K562 (cell line): ENCODE data around the gene RPN1. TPM values are rescaled to one million over a fixed set of nuclear protein-coding genes. Genes with fewer than 3 reads are reported as not detected.

Experiments used
- ATAC-seq: fragments of 200-7000 bp; cut with Tn5 transposase; 3 replicates; pipeline ENCODE4 v1.9.1; 2020; ENCODE audit warnings: moderate library complexity
- BruUV-seq: library from RNA; stranded (reverse); fragments of 400-500 nt; replicated peaks from 2 replicates; lab custom pipeline; 2021; lab: Mats Ljungman, UMichigan
- CTCF ChIA-PET: fragments of 300-600 bp; formaldehyde crosslinking; extraction: SDS; loops from one replicate; lab custom pipeline; 2021; ENCODE audit warnings: low intra/inter-chr PET ratio; lab: Yijun Ruan, JAX
- POLR2A ChIA-PET: fragments of 300-600, 350-650 bp; sonication (Branson Sonifier 250); formaldehyde crosslinking; extraction: SDS; loops from one replicate; lab custom pipeline; 2021; ENCODE audit warnings: antibody characterized with exemption, inconsistent platforms; lab: Yijun Ruan, JAX
- DNase-seq, 4 experiments: peaks; one replicate each; pipeline versions ENCODE4 v3.0.0 to v3.0.0-alpha.2; 2011 to 2018; ENCODE audit warnings: low spot score in 3 of 4, mixed read lengths in 3 of 4; ENCODE audit errors: extremely low read depth in 1 of 4
- FAIRE-seq: peaks from 2 replicates; lab custom pipeline; 2011; peaks lifted over from hg19 to GRCh38; lab: Jason Lieb, UNC
- H2AFZ ChIP-seq: 2 replicates; pipeline ENCODE4 v1.6.0; 2011; ENCODE audit warnings: low read depth, low read length, control low read depth, inconsistent platforms
- H3K27ac ChIP-seq: fragments of 200-600 bp; 3 replicates; pipeline ENCODE4 v1.8.0; 2011; ENCODE audit warnings: low read depth, mild to moderate bottlenecking, control low read depth, inconsistent platforms, low read length, moderate library complexity, mixed read lengths; ENCODE audit errors: extremely low read depth
- H3K27me3 ChIP-seq, 2 experiments: fragments of 300-600 bp in 1 of 2; 2 replicates in 1 of 2; 3 replicates in 1 of 2; pipeline versions ENCODE4 v1.6.0 to v1.8.0; 2011; ENCODE audit warnings: inconsistent platforms in 2 of 2, low read length in 2 of 2, mild to moderate bottlenecking in 1 of 2, mixed read lengths in 1 of 2, moderate library complexity in 1 of 2; ENCODE audit not compliant: control insufficient read depth in 2 of 2, insufficient read depth in 2 of 2
- H3K36me3 ChIP-seq: fragments of 300-600 bp; 3 replicates; pipeline ENCODE4 v1.8.0; 2011; ENCODE audit warnings: mild to moderate bottlenecking, low read length, inconsistent platforms; ENCODE audit not compliant: control insufficient read depth, insufficient read depth
- H3K4me1 ChIP-seq, 2 experiments: fragments of 200-600 bp in 1 of 2; replicated peaks in 1 of 2; 2 replicates in 1 of 2; 3 replicates in 1 of 2; pipeline versions ENCODE4 v1.5.1 to v1.8.0; 2011; ENCODE audit warnings: inconsistent platforms in 2 of 2, low read length in 2 of 2, mild to moderate bottlenecking in 1 of 2, mixed read lengths in 1 of 2, moderate library complexity in 1 of 2; ENCODE audit not compliant: control insufficient read depth in 2 of 2, insufficient read depth in 2 of 2
- H3K4me2 ChIP-seq: 2 replicates; pipeline ENCODE4 v1.6.1; 2011; ENCODE audit warnings: low read length, control low read depth, inconsistent platforms, mixed read lengths; ENCODE audit not compliant: insufficient read depth
- H3K4me3 ChIP-seq: fragments of 200-600 bp; sonication (generic), shearing (Covaris generic); 2 replicates; pipeline ENCODE4 v1.5.1; 2016; ENCODE audit warnings: control low read depth, inconsistent platforms
- H3K79me2 ChIP-seq: fragments of 200-600 bp; 3 replicates; pipeline ENCODE4 v1.8.0; 2011; ENCODE audit warnings: low read length, inconsistent platforms; ENCODE audit not compliant: control insufficient read depth, insufficient read depth
- H3K9ac ChIP-seq, 2 experiments: 2 replicates each; pipeline versions ENCODE4 v1.6.0 to v1.6.1; 2011; ENCODE audit warnings: low read depth in 2 of 2, low read length in 2 of 2, control low read depth in 1 of 2, inconsistent platforms in 1 of 2, mild to moderate bottlenecking in 1 of 2, mixed read lengths in 1 of 2; ENCODE audit not compliant: insufficient read depth in 1 of 2
- H3K9me1 ChIP-seq: one replicate; pipeline ENCODE4 v1.6.0; 2011; ENCODE audit warnings: inconsistent platforms, mild to moderate bottlenecking, low read length, moderate library complexity; ENCODE audit not compliant: control insufficient read depth, insufficient read depth
- H3K9me3 ChIP-seq: replicated peaks from 2 replicates; pipeline ENCODE4 v1.5.1; 2011; ENCODE audit warnings: low read depth, low read length, inconsistent platforms; ENCODE audit not compliant: control insufficient read depth, insufficient read depth
- H4K20me1 ChIP-seq: replicated peaks from 2 replicates; pipeline ENCODE4 v1.6.1; 2011; ENCODE audit warnings: low read length, inconsistent platforms, mixed read lengths; ENCODE audit not compliant: control insufficient read depth, insufficient read depth
- ARID1B ChIP-seq: fragments of 450-650 bp; IDR thresholded peaks from 2 replicates; pipeline ENCODE4 v1.6.1; 2016; ENCODE audit warnings: antibody characterized with exemption, mild to moderate bottlenecking, inconsistent platforms
- CHAMP1 ChIP-seq: fragments of 450-650 bp; IDR thresholded peaks from 2 replicates; pipeline ENCODE4 v1.6.1; 2016; ENCODE audit warnings: mild to moderate bottlenecking
- DACH1 ChIP-seq: fragments of 450-650 bp; IDR thresholded peaks from 2 replicates; pipeline ENCODE4 v1.6.1; 2018; ENCODE audit not compliant: partially characterized antibody
- KLF1 ChIP-seq: fragments of 450-650 bp; IDR thresholded peaks from 2 replicates; pipeline ENCODE4 v1.6.1; 2016; ENCODE audit warnings: missing genetic modification characterization, missing compliant biosample characterization
- MECOM ChIP-seq: fragments of 250-450 bp; sonication (Bioruptor Pico); IDR thresholded peaks from 2 replicates; pipeline ENCODE4 v1.8.0; 2022; ENCODE audit warnings: inconsistent platforms
- NR4A1 ChIP-seq, 2 experiments: fragments of 250-450 bp in 1 of 2; fragments of 450-650 bp in 1 of 2; sonication (Bioruptor Pico) in 1 of 2; IDR thresholded peaks; 2 replicates each; pipeline versions ENCODE4 v1.4.0 to v1.6.1; 2016 to 2020; ENCODE audit warnings: mild to moderate bottlenecking in 2 of 2, missing compliant biosample characterization in 1 of 2, missing genetic modification characterization in 1 of 2, moderate library complexity in 1 of 2
- RFX7 ChIP-seq: fragments of 250-450 bp; sonication (Bioruptor Pico); IDR thresholded peaks from 2 replicates; pipeline ENCODE4 v1.5.1; 2021; ENCODE audit warnings: mild to moderate bottlenecking
- SRSF7 ChIP-seq: fragments of 200-400 bp; formaldehyde crosslinking; optimal IDR thresholded peaks from 2 replicates; pipeline ENCODE3; 2017; ENCODE audit warnings: mild to moderate bottlenecking, low read depth, low read length
- TAF9B ChIP-seq: fragments of 450-650 bp; IDR thresholded peaks from 2 replicates; pipeline ENCODE4 v1.6.1; 2018; ENCODE audit warnings: mild to moderate bottlenecking; ENCODE audit not compliant: partially characterized antibody
- TEAD2 ChIP-seq: fragments of 450-650 bp; IDR thresholded peaks from 2 replicates; pipeline ENCODE4 v1.6.1; 2016; ENCODE audit warnings: missing genetic modification characterization, control low read depth, missing compliant biosample characterization
- TGIF2 ChIP-seq: sonication (generic); formaldehyde crosslinking; IDR thresholded peaks from 2 replicates; pipeline ENCODE4 v1.8.1; 2022; ENCODE audit warnings: mild to moderate bottlenecking, missing genetic modification reagents, moderate library complexity
- ZBTB26 ChIP-seq: fragments of 450-650 bp; formaldehyde crosslinking; IDR thresholded peaks from 2 replicates; pipeline ENCODE4 v1.4.0; 2022; ENCODE audit warnings: missing genetic modification characterization
- ZBTB5 ChIP-seq: fragments of 450-650 bp; IDR thresholded peaks from 2 replicates; pipeline ENCODE4 v1.6.1; 2017; ENCODE audit warnings: antibody characterized with exemption
- ZKSCAN3 ChIP-seq: fragments of 250-450 bp; sonication (Bioruptor Pico); IDR thresholded peaks from 2 replicates; pipeline ENCODE4 v1.4.0; 2020
- ZNF253 ChIP-seq: fragments of 250-450 bp; sonication (Bioruptor Pico); conservative IDR thresholded peaks from 2 replicates; pipeline ENCODE4 v1.6.1; 2021; ENCODE audit warnings: mild to moderate bottlenecking
- WGBS: fragments of 100-300 bp; shearing (Covaris generic); methylation state at CpG from one replicate; pipeline ENCODE4 v1.1.6; 2016; ENCODE audit warnings: low coverage, mixed read lengths; ENCODE audit not compliant: insufficient coverage; ENCODE audit errors: missing lambda C conversion rate; 5-methylcytosine and 5-hydroxymethylcytosine counted together
- in situ Hi-C: fragments of 300-500 bp; cut with MboI; formaldehyde crosslinking; loops from 4 replicates; pipeline ENCODE4 v1.15.0; 2018; ENCODE audit warnings: inconsistent platforms, mixed read lengths
- intact Hi-C: fragments of 100-400 bp; cut with micrococcal nuclease; formaldehyde crosslinking; loops from 2 replicates; pipeline ENCODE4 v1.14.2; 2022
- polyA plus RNA-seq, 8 experiments: library from polyadenylated mRNA; depleted of rRNA in 4 of 8; stranded (reverse) in 5 of 8; unstranded in 3 of 8; fragments of >200 nt; fragmentation: Nextera tagmentation in 2 of 8; fragmentation: Illumina TruSeq in 1 of 8; extraction: Ambion mirVana in 2 of 8; extraction: Trizol in 1 of 8; gene quantifications; 2 replicates each; pipeline versions ENCODE4 v1.2.1 to v1.2.3, GENCODE V29; 2011 to 2014; ENCODE audit warnings: inconsistent platforms in 1 of 8, missing spikeins in 1 of 8
- total RNA-seq, 7 experiments: library from RNA; depleted of rRNA in 6 of 7; stranded (reverse); fragments of >200 nt in 6 of 7; fragmentation: Illumina TruSeq in 2 of 7; extraction: Trizol in 2 of 7; gene quantifications; 2 replicates each; pipeline versions ENCODE4 v1.2.1 to v1.2.3, GENCODE V29; 2011 to 2021; ENCODE audit warnings: low replicate concordance in 1 of 7

The RPN1 gene
- total and polyA plus RNA-seq, 9 of the 15 experiments (the other 6 are each of a cell fraction or from before 2014, with no cell fraction given), result 39.5 to 300 (median 148) TPM

GRCh38 chr3:128680603-128681368, 30.2 kb upstream of the RPN1 start:
- ATAC-seq, result peak; percentile 99
- no peaks in the 10 kb centered on the region for H4K20me1 ChIP-seq
- no peaks in the 10 kb centered on the region for H3K36me3 ChIP-seq
- peak; percentile 92 to 97 (median 94) for DNase-seq
- intact Hi-C loops (loop anchor here (1.0 to 5.0 kb wide), 3 partner anchors 46 to 167 kb away; partner anchors contain the start of gene RAB7A), in situ Hi-C loops (no loop called here)
- peak overlapping the region; percentile 49 for H3K4me3 ChIP-seq
- peak overlapping the region; percentile 100 for H3K27ac ChIP-seq
- no peaks in the 10 kb centered on the region for H3K27me3 ChIP-seq
- peak overlapping the region; percentile 89 to 99 for H3K9ac ChIP-seq
- ChIA-PET CTCF (interaction anchor here (1.0 to 2.5 kb wide), 3 partner anchors 105 to 166 kb away, joined by 3 to 12 read pairs (median 3); no protein-coding TSS in a partner anchor), POLR2A (interaction anchor here (0.6 to 1.7 kb wide), 17 partner anchors 9 to 693 kb away, joined by 3 to 10 read pairs (median 4); partner anchors contain the start of gene RPN1)
- H3K9me3 ChIP-seq, result no peaks in the 10 kb centered on the region
- BruUV-seq, result TSS peak; percentile 84
- peaks cover 4% of the 10 kb centered on the region; the same call in 1 of the 3 replicates for H3K79me2 ChIP-seq
- no peaks in the 10 kb centered on the region for H3K9me1 ChIP-seq
- H2AFZ ChIP-seq, result peak overlapping the region; percentile 100
- peak; percentile 87 for FAIRE-seq
- peak overlapping the region; percentile 98 for H3K4me2 ChIP-seq
- peaks cover 6 to 8% of the 10 kb centered on the region in 2 experiments; a peak in 4 of 5 replicates for H3K4me1 ChIP-seq
- WGBS, result under 1% methylated on average over 44 of the region's 67 CpGs
- TF ChIP-seq RFX7 (CRISPR knock-in tag), result no peak
- no peak for TF ChIP-seq TGIF2
- TF ChIP-seq DACH1, result no peak
- TF ChIP-seq ZNF253 (CRISPR knock-in tag), result no peak
- 0 out of 2 replicates have a peak, but pooled peaks have one; percentile 22 for TF ChIP-seq MECOM (CRISPR knock-in tag)
- TF ChIP-seq ZBTB5, result no peak
- TF ChIP-seq CHAMP1, result peak; percentile 14; the same call in 1 of the 2 replicates
- no peak for TF ChIP-seq ARID1B
- no peak for TF ChIP-seq TEAD2 (tag)
- no peak for TF ChIP-seq NR4A1 (CRISPR knock-in tag; IDR thresholded peaks at IDR 0.05)
- peak; percentile 71; the same call in 1 of the 2 replicates for TF ChIP-seq NR4A1 (tag; IDR thresholded peaks at IDR 0.05)
- no peak for TF ChIP-seq SRSF7
- peak; percentile 40 for TF ChIP-seq KLF1
- TF ChIP-seq ZBTB26 (CRISPR knock-in tag), result no peak
- TF ChIP-seq TAF9B, result peak; percentile 39
- TF ChIP-seq ZKSCAN3 (CRISPR knock-in tag), result no peak
